ENCODE data around the gene NPRL2.
"Not testable (repeated sequence)": the region's sequence is repeated elsewhere in the genome, so short reads cannot be mapped to it uniquely, and the experiment has no call there.

Gene NPRL2

DNA sequence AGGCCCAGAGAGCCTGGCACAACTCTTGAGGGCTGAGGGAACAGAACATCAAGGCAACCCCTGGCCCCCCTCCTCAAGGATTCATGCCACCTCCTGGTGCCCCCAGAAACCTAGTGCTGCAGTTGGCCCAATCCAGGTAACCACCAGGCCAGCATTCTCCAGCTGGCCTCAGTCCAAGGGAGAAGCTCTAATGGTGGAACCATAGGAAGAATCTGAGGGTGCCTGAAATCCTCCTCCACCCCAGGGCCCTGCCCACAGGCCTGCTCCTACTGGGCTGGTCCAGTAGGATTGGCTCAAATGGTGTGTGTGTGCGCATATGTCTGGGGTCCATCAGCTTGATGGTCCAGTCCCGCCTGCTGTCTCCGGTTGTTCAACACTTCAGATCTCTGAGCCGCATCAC, 35.8 kb downstream of the NPRL2 start:
- DNase-seq (ENCODE audit: low spot score) = no peak
- TF ChIP-seq, protein P1, sequence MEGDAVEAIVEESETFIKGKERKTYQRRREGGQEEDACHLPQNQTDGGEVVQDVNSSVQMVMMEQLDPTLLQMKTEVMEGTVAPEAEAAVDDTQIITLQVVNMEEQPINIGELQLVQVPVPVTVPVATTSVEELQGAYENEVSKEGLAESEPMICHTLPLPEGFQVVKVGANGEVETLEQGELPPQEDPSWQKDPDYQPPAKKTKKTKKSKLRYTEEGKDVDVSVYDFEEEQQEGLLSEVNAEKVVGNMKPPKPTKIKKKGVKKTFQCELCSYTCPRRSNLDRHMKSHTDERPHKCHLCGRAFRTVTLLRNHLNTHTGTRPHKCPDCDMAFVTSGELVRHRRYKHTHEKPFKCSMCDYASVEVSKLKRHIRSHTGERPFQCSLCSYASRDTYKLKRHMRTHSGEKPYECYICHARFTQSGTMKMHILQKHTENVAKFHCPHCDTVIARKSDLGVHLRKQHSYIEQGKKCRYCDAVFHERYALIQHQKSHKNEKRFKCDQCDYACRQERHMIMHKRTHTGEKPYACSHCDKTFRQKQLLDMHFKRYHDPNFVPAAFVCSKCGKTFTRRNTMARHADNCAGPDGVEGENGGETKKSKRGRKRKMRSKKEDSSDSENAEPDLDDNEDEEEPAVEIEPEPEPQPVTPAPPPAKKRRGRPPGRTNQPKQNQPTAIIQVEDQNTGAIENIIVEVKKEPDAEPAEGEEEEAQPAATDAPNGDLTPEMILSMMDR (IDR thresholded peaks at IDR 0.05; ENCODE audit: extremely low read depth, missing control alignments) = no peak

DNA sequence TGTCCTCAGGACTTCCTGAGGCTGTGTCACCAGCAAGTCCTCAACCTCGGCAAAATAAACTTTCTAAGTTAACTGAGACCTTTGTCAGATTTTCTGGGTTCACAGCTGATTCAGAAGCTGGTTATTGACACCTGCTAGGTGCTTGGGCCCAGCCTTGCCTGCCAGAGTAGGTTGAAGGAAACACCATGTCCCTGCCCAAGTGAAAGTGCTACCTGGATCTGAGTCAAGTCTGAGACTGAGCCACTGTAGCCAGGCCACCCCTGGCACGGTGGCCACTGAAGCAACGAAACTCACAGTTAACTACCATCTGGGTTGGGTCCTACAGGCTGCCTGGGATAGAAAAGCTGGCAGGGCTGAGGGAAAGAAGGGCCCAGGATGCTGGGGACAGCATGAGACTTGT, 36.2 kb downstream of the NPRL2 start:
- TF ChIP-seq, protein P1 (IDR thresholded peaks at IDR 0.05; ENCODE audit: extremely low read depth, missing control alignments) = no peak

GRCh38 chr3:50312041-50312440, 38.5 kb downstream of the NPRL2 start:
- not testable (repeated sequence) for DNase-seq (ENCODE audit: low spot score)

More for the DNA sequence above, 36.2 kb downstream of the NPRL2 start:
- DNase-seq (ENCODE audit: low spot score) = no peak

GRCh38 chr3:50304601-50305000, 46.0 kb downstream of the NPRL2 start:
- DNase-seq (ENCODE audit: low spot score) = no peak
- TF ChIP-seq, protein P1 (IDR thresholded peaks at IDR 0.05; ENCODE audit: extremely low read depth, missing control alignments) = no peak

DNA sequence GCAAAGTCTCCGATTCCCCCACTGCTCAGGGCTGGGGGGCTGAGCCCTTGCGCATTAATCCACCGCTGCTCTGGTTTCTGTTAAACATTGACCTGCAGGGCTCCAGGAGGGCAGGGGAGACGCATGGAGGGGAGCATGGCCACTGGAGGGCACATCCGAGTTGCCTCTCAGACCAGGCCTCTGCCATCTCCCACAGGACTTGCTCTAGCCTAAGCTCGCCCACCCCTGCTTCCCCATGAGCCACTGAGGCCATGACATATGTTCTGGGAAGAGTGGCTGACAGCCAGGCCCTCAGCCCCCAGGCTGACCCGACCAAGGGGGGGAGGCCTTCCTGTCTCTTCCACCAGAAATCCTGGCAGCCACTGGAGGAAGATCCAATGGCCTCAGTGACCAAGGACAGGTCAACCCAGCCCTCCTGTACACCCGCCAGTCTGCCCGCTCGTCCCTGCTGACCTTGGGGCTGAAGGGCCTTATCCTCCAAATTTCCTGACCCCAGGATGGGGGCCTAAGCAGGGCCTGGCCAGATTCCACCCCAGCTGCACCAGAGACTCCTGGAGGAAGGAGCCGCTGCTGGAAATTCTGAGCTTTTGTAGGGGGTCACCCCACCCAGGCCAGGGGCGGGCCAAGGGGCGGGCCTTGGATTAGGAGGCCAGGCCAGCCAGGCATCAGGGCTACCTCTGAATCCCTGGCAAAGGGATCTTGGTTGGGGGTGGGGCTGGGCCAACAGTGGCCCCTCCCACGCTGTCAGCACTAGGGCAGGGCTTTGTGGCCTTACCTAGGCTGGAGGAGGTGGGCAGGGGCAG, 47.4 kb downstream of the NPRL2 start, which contains the start of gene HYAL1:
HYAL1 (minus strand) TSS at position 562 of the 803 bp plus-strand sequence. CDS start 618 bp downstream, outside the sequence.
- TF ChIP-seq, protein P1 (IDR thresholded peaks at IDR 0.05; ENCODE audit: extremely low read depth, missing control alignments) = no peak
- DNase-seq (ENCODE audit: low spot score) = no peak

DNA sequence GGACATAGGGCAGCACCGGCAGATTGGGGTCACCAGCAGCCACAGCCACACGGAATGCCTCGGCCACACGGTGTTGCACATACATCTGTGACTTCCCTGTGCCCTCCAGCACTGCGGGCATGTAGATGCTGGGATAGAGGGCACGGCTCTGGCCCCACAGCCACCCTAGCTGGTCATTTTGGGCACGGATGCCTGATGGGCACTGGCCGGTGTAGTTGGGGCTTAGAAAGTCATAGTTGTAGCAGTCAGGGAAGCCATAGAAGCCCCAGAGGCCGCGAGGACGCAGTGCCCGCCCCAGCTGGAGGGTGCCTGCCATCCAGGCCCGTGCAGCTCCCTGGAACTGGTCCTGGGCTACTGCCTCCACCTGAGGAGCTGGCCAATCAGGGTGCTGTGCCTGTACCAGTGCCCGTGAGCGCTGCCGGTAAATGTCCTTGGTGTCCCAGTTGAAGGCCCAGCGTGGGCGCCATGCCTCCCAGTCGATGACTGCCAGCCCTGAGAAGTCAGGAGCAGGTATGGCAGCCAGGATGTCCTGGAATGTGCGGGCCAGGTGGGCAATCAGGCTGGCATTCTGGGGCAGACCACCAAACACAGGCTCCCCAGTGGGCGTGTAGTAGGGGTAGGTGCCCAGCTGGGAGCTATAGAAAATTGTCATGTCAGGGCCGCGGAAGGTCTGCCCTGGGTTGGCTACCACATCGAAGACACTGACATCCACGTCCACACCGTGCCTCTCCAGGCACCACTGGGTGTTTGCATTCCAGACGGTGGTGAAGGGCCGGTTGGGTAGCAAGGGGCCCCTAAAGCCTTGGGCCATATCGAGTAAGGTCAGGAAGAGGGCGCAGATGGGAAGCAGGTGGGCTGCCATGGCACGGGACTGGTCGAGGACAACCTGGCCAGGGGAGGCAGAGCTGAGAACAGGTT, 48.2 kb downstream of the NPRL2 start:
- TF ChIP-seq, protein P1 (IDR thresholded peaks at IDR 0.05; ENCODE audit: extremely low read depth, missing control alignments) = no peak
- no peak for DNase-seq (ENCODE audit: low spot score)

GRCh38 chr3:50300681-50301254, 49.8 kb downstream of the NPRL2 start:
- TF ChIP-seq, protein P1 (IDR thresholded peaks at IDR 0.05; ENCODE audit: extremely low read depth, missing control alignments) = no peak
- DNase-seq (ENCODE audit: low spot score) = no peak

Measured in GM20000 (cell line).